Erythroblast (primary cell): ENCODE data around the gene NR2F1-AS1.

ENCODE experiments used
- GATA1 ChIP-seq: IDR thresholded peaks from 2 replicates; pipeline ENCODE4 v1.6.1; 2011; ENCODE audit warnings: low read depth, mild to moderate bottlenecking, control low read depth, low read length, moderate library complexity
- POLR2A ChIP-seq: IDR thresholded peaks from 2 replicates; pipeline ENCODE4 v1.6.1; 2011; ENCODE audit warnings: mild to moderate bottlenecking, low read length

DNA sequence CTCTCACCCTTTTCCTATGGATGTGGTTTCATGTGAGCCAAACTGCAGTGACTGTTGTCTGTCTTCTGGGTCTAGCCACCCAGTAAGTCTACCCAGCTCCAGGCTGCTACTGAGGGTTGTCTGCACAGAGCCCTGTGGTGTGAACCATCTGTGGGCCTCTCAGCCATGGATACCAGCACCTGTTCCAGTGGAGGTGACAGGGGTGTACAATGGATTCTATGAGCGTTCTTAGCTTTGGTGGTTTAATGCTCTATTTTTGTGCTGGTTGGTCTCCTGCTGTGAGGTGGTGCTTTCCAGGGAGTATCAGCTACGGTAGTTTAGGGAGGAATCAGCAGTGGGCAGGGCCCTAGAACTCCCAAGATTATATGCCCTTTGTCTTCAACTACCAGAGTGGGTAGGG lies 186.7 kb downstream of the NR2F1-AS1 start:
- TF ChIP-seq POLR2A (no peak), GATA1 (no peak)
